Tibial nerve (tissue), 3 donors: ENCODE data around the gene REV3L.

ENCODE experiments used
- POLR2A ChIP-seq, 2 donors: fragments of 450-650 bp; IDR thresholded peaks; one replicate each; pipeline ENCODE4 v1.6.1; 2017; ENCODE audit warnings: antibody characterized with exemption in 2 of 2, mild to moderate bottlenecking in 2 of 2, moderate library complexity in 2 of 2
- TF ChIP-seq, protein P1 (sequence below), 5 experiments: fragments of 200-600 bp in 3 of 5; fragments of 450-650 bp in 2 of 5; sonication (generic) in 3 of 5; IDR thresholded peaks; one replicate each; pipeline ENCODE4 v1.5.1; 2016 to 2019; ENCODE audit warnings: antibody characterized with exemption in 5 of 5, mild to moderate bottlenecking in 3 of 5, moderate library complexity in 2 of 5

DNA sequence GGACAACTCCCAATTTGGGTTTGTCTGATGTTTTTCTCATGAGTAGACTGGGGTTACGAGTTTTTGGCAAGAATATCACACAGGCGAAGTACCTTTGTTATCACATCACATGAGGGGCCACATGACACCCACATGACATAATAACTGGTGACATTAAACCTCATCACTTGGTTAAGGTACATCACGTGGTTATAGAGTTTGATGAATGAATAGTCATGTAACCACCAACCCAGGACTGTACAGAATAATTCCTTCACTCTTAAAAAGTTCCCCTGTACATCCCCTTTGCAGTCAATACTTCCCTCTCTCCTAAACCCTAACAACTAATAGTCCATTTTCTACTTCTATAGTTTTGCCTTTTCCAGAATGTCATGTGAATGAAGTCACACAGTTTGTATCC is 83.4 kb downstream of the REV3L start:
- TF ChIP-seq POLR2A (IDR thresholded peaks at IDR 0.05): no peak
- TF ChIP-seq, protein P1, sequence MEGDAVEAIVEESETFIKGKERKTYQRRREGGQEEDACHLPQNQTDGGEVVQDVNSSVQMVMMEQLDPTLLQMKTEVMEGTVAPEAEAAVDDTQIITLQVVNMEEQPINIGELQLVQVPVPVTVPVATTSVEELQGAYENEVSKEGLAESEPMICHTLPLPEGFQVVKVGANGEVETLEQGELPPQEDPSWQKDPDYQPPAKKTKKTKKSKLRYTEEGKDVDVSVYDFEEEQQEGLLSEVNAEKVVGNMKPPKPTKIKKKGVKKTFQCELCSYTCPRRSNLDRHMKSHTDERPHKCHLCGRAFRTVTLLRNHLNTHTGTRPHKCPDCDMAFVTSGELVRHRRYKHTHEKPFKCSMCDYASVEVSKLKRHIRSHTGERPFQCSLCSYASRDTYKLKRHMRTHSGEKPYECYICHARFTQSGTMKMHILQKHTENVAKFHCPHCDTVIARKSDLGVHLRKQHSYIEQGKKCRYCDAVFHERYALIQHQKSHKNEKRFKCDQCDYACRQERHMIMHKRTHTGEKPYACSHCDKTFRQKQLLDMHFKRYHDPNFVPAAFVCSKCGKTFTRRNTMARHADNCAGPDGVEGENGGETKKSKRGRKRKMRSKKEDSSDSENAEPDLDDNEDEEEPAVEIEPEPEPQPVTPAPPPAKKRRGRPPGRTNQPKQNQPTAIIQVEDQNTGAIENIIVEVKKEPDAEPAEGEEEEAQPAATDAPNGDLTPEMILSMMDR (IDR thresholded peaks at IDR 0.05): no peak
